GM12892 (cell line): ENCODE measurements around the gene KLHL6.

Experiments
- POLR2A ChIP-seq: IDR thresholded peaks from 2 replicates; pipeline ENCODE4 v1.6.1; 2011; ENCODE audit warnings: low read depth, low read length, control low read depth
- POLR2AphosphoS5 ChIP-seq: IDR thresholded peaks from 2 replicates; pipeline ENCODE4 v1.6.1; 2011; ENCODE audit warnings: low read depth, low read length, control low read depth
- TAF1 ChIP-seq: IDR thresholded peaks from 2 replicates; pipeline ENCODE4 v1.6.1; 2011; ENCODE audit warnings: low read depth, mild to moderate bottlenecking, control low read depth, low read length, borderline replicate concordance

- TF ChIP-seq POLR2A (peak; percentile 80), TAF1 (no peak), POLR2AphosphoS5 (peak; percentile 78)
Observed at GRCh38 chr3:183555541-183556081, at the start of gene KLHL6.
